GM19043 (cell line): ENCODE data around the gene MAML1.
"Not testable (repeated sequence)": the region's sequence is repeated elsewhere in the genome, so short reads cannot be mapped to it uniquely, and the experiment has no call there.

Source experiments
- ATAC-seq: cut with Tn5 transposase; IDR thresholded peaks from one replicate; pipeline ENCODE4 v1.9.1; 2021; ENCODE audit warnings: low read depth; ENCODE audit not compliant: unreplicated experiment

The MAML1 gene

DNA sequence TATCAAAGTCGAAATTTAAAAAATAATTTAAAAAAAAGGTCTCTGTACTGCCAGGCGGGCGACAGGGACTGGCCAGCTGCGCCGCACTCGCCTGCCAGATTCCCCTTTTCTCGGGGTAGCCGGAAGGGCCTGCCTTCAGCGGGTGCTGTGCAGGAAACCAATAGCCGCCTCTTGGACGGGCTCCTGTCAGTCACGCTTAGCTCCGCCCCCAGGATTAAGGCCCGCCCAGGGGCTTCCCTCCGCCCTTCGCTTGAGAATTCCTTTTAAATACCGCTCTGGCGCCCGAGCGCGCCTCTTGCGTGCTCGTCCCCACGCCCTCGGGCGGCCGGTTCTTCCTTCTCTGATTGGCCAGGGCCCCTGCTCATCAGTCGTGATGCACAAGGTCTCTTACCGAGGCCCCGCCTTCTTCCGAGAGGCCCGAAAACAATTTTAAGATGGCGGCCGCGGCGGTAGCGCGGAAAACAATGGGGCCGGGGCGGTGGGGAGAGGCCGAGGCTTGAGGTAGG lies at the start of gene MAML1:
Gene MAML1, plus strand, starts transcription at position 411 of the 506 bp plus-strand sequence. CDS start 291 bp downstream, outside the sequence.
- peak; percentile 95 for ATAC-seq

GRCh38 chr5:179689212-179689611 lies 43.4 kb upstream of the MAML1 start:
- ATAC-seq: not testable (repeated sequence)

DNA sequence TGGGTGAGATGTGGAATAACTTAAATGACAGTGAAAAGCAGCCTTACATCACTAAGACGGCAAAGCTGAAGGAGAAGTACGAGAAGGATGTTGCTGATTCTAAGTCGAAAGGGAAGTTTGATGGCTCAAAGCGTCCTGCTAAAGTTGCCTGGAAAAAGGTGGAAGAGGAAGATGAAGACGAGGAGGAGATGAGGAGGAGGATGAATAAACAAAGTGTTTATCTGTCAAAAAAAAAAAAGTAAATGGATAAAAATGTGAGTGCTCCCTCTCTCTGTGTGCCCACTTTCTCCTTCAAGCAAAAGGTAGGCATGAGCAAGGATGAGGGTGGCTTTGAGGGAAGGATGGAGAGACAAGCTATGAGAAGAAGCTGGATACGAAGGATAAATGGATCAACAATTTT lies 38.1 kb upstream of the MAML1 start:
- no peak for ATAC-seq

DNA sequence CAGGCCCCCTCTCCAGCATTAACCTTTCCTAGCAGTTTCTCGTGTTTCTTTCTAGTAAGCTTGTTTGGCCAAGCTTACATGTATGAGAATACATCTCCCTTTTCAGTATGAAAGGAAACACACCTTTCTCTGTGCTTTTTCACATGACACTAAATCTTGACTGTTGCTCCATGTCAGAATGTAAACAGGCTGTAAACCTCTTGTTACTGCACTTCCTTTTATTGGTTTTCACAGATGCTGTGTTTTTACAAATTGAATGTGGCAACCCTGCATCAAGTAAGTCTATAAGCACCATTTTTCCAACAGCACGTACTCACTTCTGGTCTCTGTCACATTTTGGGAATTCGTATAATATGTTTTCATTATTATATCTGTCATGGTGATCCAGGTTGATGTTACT lies 36.0 kb upstream of the MAML1 start:
- ATAC-seq: no peak

DNA sequence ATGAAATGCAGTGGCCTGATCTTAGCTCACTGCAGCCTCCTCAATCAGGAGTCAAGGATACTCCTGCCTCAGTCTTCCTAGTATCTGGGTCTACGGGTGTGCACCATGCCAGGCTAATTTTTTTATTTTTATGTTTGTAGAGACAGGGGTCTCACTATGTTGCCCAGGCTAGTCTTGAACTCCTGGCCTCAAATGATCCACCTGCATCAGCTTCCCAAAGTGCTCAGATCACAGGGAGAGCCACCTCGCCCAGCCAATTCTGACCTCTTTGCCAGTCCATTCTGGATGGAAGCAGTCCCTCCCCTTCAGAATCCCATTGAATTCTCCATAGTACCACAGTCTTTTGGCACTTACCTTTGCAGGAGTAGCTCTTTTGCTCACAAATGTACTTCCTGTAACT lies 35.5 kb upstream of the MAML1 start:
- no peak for ATAC-seq

- not testable (repeated sequence) for ATAC-seq
Observed at GRCh38 chr5:179697543-179697942, 35.1 kb upstream of the MAML1 start.

GRCh38 chr5:179697993-179698934 lies 34.4 kb upstream of the MAML1 start:
- peak; percentile 82 for ATAC-seq

DNA sequence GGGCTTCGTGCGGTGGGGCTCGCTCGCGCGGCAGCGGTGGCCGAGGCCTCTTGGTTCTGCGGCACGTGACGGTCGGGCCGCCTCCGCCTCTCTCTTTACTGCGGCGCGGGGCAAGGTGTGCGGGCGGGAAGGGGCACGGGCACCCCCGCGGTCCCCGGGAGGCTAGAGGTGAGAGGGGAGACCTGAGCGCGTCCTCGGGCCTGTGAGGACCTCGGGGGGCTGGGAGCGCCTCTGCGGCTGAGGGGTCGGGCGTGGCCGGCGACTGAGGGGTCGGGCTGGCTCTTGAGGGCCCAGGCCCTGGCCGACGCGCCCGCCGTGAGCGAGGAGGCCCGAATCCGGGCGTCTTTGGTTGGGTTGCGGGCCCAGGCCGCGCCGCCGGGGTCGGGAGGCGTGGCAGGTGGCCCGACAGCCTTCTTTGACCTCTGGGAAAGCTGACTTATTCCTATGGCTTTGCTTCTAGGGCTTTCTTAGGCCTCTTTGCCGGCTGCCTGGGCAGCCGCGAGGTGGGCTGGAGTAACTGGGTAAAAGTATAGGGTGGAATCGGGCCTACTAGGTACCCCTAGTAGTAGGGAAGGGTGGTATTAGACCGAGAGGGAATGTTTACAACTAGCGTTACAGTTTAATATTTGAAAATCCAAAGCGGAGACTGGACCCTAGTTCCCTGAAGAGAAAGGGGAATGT lies 33.5 kb upstream of the MAML1 start, which contains the start of gene CANX:
Gene CANX, plus strand, starts transcription at position 33 of the 681 bp plus-strand sequence. CDS start 6,715 bp downstream, outside the sequence.
- no peak for ATAC-seq

GRCh38 chr5:179699616-179700237 lies 32.9 kb upstream of the MAML1 start:
- ATAC-seq: no peak

- no peak for ATAC-seq
Observed at GRCh38 chr5:179700401-179700918, 32.2 kb upstream of the MAML1 start.

GRCh38 chr5:179716286-179716685 lies 16.3 kb upstream of the MAML1 start:
- no peak for ATAC-seq

GRCh38 chr5:179720222-179720621 lies 12.4 kb upstream of the MAML1 start:
- no peak for ATAC-seq

GRCh38 chr5:179724163-179724562 lies 8.5 kb upstream of the MAML1 start:
- ATAC-seq: no peak

GRCh38 chr5:179727106-179727505 lies 5.5 kb upstream of the MAML1 start:
- no peak for ATAC-seq

DNA sequence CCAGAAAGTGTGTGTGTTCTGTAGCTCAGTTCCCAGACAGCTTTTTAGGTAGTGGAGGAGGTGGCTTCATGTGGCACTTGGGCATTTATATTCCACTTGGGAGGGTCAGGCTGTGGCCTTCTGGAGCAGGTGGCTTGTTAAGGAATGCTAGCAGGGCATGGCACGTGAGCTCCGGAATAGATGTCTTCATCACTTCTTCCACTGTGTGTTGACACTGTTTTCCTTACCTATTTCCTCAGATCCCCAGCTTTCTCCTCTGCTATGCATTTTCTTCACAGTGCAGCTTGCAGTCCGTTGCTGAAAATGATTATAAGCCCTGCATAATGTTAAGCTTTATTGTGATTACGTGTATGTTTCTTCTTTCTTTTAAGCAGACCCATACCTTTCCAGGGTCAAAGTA lies 3.3 kb upstream of the MAML1 start:
- ATAC-seq: no peak

DNA sequence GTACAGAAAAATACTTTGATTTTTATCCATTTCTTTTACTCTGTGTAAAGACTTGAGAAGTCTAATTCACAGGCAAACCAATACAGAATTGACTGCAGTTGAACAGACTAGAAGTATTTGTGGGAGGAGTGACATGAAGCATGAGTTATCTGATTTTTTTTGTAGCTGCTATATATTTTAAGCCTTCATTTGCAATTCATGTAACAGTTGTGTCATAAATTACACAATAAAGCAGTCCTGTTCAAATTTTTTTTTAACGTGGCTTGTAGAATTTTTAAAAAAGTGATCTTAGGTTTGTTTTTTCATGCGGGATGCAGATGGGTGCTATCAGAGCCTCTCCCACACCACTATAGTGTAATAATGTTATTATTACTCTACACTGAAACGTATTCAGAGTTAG lies 2.9 kb upstream of the MAML1 start:
- ATAC-seq: no peak

- ATAC-seq: no peak
Observed at GRCh38 chr5:179730356-179730755, 2.3 kb upstream of the MAML1 start.

DNA sequence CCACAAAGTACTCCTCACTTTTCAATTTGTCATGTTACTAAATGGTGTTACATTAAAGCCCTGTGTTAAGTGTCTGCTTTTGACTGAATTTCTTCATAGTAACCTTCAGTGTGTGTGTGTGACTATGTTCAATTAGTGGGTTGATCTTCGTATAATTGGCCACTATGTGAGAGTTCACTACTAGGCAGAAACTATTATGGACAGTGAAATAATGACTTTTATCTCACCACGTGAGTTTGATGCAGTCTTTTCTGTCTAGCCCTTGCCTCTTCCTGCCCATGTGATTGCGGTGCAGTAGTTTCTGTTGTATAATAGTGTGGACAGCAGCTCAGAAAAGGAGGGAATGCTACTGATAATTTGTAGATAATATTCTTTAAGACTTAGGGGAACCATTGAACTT lies 1.8 kb upstream of the MAML1 start:
- no peak for ATAC-seq

DNA sequence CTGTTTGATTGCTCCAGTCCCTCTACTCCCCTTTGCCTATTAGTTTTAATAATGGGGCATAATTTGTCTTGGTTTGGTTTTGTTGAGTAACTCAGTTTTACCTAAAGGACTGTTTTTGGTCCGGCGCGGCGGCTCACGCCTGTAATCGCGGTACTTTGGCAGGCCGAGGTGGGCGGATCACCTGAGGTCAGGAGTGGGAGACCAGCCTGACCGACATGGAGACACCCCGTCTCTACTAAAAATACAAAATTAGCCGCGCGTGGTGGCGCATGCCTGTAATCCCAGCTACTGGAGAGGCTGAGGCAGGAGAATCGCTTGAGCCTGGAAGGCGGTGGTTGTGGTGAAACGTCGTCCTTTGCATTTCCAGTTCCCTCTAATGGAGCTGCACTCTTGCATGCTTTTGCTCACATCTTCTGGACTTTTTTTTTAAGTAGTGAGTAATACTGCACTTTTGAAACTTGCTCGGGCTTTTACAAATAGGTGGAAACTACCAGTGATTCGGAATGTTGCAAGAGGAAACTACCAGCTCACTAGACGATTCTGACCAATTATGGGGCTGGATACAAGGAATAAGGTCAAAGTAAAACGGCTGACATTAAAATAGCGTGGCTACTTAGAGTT lies 721 bp upstream of the MAML1 start:
- ATAC-seq: peak; percentile 1
